ENCODE results near the gene CMC2.

The CMC2 gene

DNA sequence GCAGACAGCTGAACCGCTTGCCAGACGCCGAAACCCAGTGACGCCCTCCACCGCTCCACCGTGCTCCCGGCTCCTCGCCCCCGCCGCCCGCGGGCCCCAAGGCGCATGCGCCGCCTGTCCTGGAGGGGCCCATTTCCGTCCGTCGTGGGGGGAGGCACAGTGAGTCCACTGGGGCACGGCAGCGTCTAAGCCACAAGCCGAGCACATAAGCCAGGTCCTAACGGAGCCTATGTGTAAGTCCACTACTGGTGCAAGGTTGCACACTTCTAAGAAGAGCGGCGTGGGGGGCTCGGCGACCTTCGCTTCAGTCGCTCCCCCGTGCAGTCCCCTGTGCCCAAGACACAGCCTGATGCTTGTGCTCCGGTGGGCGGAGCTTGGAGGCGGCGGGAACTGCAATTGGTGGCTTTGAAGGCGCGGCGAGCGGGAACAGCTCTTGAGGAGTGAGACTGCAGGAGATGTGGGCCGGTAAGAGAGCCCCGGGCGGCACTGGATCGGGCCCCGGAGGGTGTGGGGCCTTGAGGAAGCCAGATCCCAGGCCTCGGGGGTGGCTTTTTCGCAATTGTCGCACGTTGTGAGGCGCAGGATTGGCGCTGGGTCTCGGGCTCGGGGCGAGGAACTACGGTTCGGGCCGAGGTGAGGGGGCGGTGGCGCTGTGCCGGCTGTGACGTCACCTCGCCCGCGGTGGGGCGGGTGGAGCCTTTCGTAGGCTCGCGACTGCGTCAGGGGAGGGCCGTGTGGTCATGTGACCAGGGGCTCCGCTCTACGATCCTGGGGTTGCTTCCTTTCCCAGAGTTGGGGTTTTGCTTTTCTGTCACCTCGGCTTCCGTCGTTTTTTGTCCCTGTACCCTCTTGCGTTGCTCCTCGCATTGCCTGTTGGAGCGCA lies at the start of gene CMC2, which contains the start of gene CENPN:
TSS of gene CMC2 (minus strand) at position 73 of the 883 bp plus-strand sequence. CDS start 9,491 bp downstream, outside the sequence.
TSS of gene CENPN (plus strand) at position 402 of the 883 bp plus-strand sequence. CDS start 4,726 bp downstream, outside the sequence.
- peak; percentile 98 for DNase-seq

DNA sequence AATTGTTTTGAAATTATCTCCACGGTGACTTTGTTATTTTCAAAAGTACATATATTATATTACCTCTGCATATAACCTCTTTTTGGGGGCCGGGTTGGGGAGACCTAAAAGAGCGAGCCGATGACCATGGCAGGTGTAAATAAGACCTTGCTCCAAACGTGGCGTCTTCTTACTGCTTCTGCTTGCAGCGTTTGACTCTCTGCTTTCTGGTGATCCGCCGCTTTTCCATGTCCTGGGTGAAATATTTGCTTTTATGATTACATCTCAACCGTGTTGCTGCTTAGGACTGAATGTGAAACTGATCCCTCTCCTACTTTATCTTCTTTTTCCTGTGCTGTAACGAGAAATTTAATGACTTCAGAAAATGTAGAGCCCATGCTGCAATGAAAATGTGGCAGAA lies 47.1 kb upstream of the CMC2 start:
- no peak for DNase-seq

DNA sequence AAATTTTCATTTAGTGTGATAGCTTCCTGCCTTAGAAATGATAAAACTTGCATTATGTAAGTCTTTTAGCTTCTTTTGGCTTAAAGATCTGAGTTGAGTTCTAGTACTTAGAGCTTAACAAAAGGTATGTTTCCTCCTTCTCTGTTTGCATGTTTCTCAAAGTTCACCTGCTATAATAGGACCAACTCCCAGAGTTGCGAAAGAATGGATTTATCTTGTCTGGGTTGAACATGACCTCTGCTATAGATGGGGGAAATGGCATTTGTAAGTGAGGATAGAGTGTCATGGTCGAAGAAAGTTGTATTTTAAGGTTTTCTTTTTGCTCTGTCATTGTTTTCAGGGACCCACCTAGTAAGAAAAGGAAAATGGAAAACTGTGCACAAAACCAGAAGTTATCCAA lies 36.1 kb upstream of the CMC2 start:
- DNase-seq = no peak

- DNase-seq = no peak
Observed at GRCh38 chr16:81041696-81042095, 35.0 kb upstream of the CMC2 start.

DNA sequence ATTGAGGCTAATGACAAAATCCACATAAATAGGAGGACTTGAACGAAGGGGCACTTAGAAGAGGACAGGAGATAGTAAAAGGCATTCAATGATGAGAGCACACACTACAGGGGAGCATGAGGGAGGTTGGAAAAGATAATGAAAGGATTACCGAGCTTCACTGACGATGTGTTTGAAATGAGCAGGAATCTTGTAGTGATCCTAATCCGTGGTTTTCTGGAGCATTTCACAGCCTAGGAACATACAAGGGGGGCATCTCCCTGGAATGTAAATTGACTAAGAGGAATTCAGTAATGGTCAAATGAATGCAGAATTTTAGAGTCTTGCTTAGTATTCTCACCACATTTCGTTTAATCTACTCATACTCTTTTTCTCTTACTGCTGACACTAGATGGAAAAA lies 34.2 kb upstream of the CMC2 start:
- DNase-seq = no peak

- no peak for DNase-seq
Observed at GRCh38 chr16:81040131-81040530, 33.4 kb upstream of the CMC2 start.

- DNase-seq = no peak
Observed at GRCh38 chr16:81036751-81037350, 30.2 kb upstream of the CMC2 start.

- DNase-seq = peak; percentile 31 to 65
Observed at GRCh38 chr16:81035975-81036750, 29.5 kb upstream of the CMC2 start.

DNA sequence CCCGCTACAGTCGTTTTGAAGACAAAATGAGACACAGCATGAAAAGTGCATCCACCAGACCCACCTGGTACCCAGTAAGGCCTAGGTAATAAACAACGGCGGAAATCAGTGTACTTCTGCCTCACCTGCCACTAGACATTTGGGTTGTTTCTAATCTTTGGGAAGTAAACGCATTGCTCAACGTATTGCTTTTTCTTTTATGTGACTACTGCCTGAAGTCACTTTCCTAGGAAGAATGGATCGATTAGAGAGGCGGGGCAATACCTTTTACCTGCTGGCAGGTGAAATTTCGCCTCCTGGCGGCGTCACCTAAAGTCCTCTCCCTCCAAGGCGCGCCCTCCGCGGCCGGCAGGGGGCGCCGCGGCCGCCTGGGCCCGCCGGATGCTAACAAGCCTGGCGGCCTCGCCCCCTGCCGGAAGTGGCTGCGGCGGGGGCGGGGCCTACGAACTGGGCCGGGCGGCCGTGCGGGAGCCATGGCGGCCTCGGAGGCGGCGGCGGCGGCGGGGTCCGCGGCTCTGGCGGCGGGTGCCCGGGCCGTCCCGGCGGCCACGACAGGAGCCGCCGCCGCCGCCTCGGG lies 28.8 kb upstream of the CMC2 start, which contains the start of gene ATMIN:
TSS of gene ATMIN (plus strand) at position 445 of the 577 bp plus-strand sequence. CDS start at position 474, 29 bp downstream.
- peak; percentile 88 to 92 for DNase-seq

DNA sequence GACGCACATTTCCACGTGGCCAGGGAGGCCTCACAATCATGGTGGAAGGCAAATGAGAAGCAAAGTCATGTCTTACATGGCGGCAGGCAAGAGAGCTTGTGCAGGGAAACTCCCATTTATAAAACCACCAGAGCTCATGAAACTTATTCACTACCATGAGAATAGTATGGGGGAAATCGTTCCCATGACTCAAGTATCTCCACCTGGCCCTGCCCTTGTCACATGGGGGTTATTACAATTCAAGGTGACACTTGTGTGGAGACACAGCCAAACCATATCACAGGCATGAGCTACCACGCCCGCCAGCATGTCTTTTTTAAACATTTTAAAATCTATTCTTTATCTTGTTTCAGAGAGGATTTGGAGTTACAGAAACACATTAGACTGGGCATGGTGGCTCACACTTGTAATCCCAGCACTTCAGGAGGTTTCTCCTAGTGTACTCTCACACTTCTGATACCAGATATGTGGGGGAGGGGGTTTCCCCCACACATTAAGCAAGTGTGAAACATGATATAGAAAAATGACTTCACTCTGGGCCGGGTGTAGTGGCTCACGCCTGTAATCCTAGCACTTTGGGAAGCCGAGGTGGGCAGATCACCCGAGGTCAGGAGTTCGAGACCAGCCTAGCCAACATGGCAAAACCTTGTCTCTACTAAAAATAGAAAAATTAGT lies 23.4 kb upstream of the CMC2 start:
- no peak for DNase-seq

- DNase-seq = no peak
Observed at GRCh38 chr16:81026429-81026828, 19.7 kb upstream of the CMC2 start.

- no peak for DNase-seq
Observed at GRCh38 chr16:81018496-81018895, 11.8 kb upstream of the CMC2 start.

GRCh38 chr16:81014672-81015071 lies 8.0 kb upstream of the CMC2 start:
- DNase-seq = no peak

DNA sequence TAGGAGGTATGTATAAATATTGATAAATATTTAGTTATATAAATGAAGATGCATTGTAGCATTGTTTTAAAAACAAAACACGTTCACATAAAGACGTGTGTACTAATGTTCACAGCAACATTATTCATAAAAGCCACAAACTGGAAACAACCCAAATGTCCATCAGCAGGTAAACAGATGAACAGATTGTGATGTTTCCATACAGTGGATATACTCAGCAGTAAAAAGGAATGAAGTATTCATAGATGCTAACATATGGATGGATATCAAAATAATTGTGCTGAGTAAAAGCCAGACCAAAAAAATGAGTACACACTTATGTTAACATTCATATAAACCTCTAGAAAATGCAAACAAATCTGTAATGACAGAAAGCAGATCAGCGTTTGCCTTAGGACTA lies 6.3 kb upstream of the CMC2 start:
- no peak for DNase-seq

GRCh38 chr16:81008505-81008789 lies 1.8 kb upstream of the CMC2 start:
- no peak for DNase-seq

DNA sequence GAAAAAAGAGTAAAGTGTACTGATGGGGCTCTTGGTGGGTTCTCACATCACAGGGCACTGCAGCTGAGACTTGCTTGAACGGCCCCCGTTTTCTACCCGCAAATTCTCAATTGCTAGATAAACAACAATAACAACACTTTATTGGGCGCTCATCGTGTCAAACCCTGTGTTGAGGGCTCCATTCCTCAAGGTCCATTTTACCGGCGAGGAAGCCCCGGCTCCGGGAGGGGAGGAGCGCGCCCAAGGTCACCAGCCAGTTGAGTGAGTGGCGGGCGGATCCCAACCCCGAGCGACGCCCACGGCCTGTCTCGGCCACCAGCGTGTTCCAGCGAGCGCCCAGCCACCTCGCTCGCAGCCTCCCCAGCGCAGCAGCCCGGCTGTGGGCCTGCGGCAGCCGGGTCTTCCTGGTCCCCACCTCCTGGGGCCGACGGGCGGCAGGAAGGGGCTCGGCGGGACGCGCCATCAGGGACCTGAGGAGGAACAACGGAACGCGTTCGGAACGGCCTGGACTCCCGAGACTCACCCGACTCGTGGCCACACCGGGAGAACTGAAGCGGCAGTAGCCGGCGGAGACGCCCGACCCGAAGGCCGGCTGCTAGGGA lies 373 bp downstream of the CMC2 start:
- peak; percentile 67 to 79 for DNase-seq

- no peak for DNase-seq
Observed at GRCh38 chr16:81005610-81006161, 999 bp downstream of the CMC2 start.

GRCh38 chr16:81004646-81005353 lies 1.9 kb downstream of the CMC2 start:
- DNase-seq = peak; percentile 41 to 83

- peak in 1 of 2 donors; percentile 33 for DNase-seq
Observed at GRCh38 chr16:81003610-81004460, 2.9 kb downstream of the CMC2 start.

DNA sequence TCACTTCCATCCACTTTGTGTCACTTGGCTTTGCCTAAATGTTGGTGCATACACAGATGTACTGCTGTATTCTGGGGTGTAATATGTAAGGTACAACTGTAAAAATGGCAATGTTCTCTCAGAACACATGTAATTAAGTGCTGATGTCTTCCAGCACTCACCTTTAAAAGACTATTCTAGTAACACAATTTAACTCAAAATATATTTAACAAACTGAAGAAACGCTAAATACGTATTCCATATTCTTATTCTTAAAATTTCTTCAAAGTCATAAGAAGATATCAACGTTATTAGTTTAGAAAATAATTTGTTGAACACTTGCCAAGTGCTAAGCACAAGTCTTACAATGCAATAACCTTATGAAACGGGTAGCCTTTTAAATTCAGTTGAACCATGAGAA lies 3.6 kb downstream of the CMC2 start:
- DNase-seq = no peak
